ENCODE measurements around the gene TMEM167A. TPM values are rescaled to one million over a fixed set of nuclear protein-coding genes. Genes with fewer than 3 reads are reported as not detected.

Gene TMEM167A
- total RNA-seq, 1 experiment from 2014 or later, result 108 TPM

DNA sequence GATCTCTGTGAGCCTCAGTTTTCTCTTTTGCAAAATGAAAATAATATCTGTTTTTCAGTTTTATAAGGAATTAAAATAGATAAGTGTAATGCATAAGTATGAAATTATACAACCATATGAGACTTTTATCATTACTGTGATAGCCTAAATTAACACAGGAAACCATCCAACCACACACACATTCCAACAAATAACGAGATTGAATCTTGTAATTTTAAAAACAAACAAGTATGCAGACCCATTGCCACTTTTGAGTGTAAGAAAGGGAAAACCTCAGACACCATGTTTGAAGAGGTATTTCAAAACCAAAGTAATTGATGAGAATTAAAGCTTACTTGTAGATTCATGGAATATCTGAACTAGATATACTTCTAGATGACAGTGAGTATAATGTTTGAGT lies 32.2 kb upstream of the TMEM167A start:
- BruUV-seq (replicated peaks), result no TSS peak

More for the DNA sequence above, 32.2 kb upstream of the TMEM167A start:
- ATAC-seq (no peak), DNase-seq (ENCODE audit: low read depth, low spot score) (no peak)
- Histone ChIP-seq H3K4me2 (ENCODE audit: low read length) (no peak overlapping the region), H3K27ac (ENCODE audit: low read depth, low read length) (no peak overlapping the region), H3K9me3 (ENCODE audit: control insufficient read depth in 1 of 2, insufficient read depth in 1 of 2, low read depth in 1 of 2, low read length in 2 of 2) (no peaks in the 10 kb centered on the region), H3K36me3 (ENCODE audit: control insufficient read depth in 1 of 2, insufficient read depth in 2 of 2, low read length in 2 of 2) (peaks cover 0 to 6% of the 10 kb centered on the region in 2 experiments; a peak in 2 of 4 replicates), H3K27me3 (ENCODE audit: insufficient read depth, low read length) (no peaks in the 10 kb centered on the region), H4K20me1 (ENCODE audit: insufficient read depth) (no peaks in the 10 kb centered on the region), H3K4me3 (replicated peaks in 1 of 2; ENCODE audit: low read depth in 1 of 2, low read length in 2 of 2) (no peak overlapping the region), H3K79me2 (ENCODE audit: insufficient read depth, low read length) (peaks cover 4% of the 10 kb centered on the region; the same call in 1 of the 2 replicates), H3K9ac (ENCODE audit: low read length) (no peak overlapping the region), H3K9me2 (ENCODE audit: insufficient read depth) (no peaks in the 10 kb centered on the region), H2AFZ (ENCODE audit: low read depth, low read length, poor library complexity, severe bottlenecking) (no peak overlapping the region), H3K4me1 (ENCODE audit: control insufficient read depth in 1 of 2, insufficient read depth in 2 of 2, low read length in 2 of 2) (no peaks in the 10 kb centered on the region)
- intact Hi-C loops (cut with micrococcal nuclease), result no loop called here
- TF ChIP-seq EZH2 (IDR thresholded peaks at IDR 0.05) (no peak), ELF1 (IDR thresholded peaks at IDR 0.05; ENCODE audit: borderline replicate concordance, low read depth) (no peak), CEBPB (IDR thresholded peaks at IDR 0.05; ENCODE audit: low read depth) (no peak), ZNF274 (IDR thresholded peaks at IDR 0.05; ENCODE audit: low read depth, low read length) (no peak), EGR1 (IDR thresholded peaks at IDR 0.05; ENCODE audit: low read depth) (no peak), ZFX (IDR thresholded peaks at IDR 0.05) (no peak), SIN3A (IDR thresholded peaks at IDR 0.05; ENCODE audit: low read depth) (no peak), POLR2A (IDR thresholded peaks at IDR 0.05; ENCODE audit: borderline replicate concordance, extremely low read depth, insufficient read depth, insufficient read length) (no peak), FOSL1 (IDR thresholded peaks at IDR 0.05; ENCODE audit: low read depth) (no peak), CBX3 (IDR thresholded peaks at IDR 0.05; ENCODE audit: low read depth) (no peak), POLR2AphosphoS5 (IDR thresholded peaks at IDR 0.05; ENCODE audit: low read depth, low read length) (no peak), EZH2phosphoT487 (IDR thresholded peaks at IDR 0.05; ENCODE audit: borderline replicate concordance) (no peak), YY1 (IDR thresholded peaks at IDR 0.05; ENCODE audit: extremely low read depth, insufficient replicate concordance, low read depth, low read length) (no peak)
- TF ChIP-seq, protein P1, sequence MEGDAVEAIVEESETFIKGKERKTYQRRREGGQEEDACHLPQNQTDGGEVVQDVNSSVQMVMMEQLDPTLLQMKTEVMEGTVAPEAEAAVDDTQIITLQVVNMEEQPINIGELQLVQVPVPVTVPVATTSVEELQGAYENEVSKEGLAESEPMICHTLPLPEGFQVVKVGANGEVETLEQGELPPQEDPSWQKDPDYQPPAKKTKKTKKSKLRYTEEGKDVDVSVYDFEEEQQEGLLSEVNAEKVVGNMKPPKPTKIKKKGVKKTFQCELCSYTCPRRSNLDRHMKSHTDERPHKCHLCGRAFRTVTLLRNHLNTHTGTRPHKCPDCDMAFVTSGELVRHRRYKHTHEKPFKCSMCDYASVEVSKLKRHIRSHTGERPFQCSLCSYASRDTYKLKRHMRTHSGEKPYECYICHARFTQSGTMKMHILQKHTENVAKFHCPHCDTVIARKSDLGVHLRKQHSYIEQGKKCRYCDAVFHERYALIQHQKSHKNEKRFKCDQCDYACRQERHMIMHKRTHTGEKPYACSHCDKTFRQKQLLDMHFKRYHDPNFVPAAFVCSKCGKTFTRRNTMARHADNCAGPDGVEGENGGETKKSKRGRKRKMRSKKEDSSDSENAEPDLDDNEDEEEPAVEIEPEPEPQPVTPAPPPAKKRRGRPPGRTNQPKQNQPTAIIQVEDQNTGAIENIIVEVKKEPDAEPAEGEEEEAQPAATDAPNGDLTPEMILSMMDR (IDR thresholded peaks at IDR 0.05 in 2 of 3, conservative IDR thresholded peaks at IDR 0.05 in 1 of 3; ENCODE audit: borderline replicate concordance in 1 of 3, insufficient read depth in 1 of 3, low read depth in 2 of 3, low read length in 2 of 3), result no peak
- TF ChIP-seq, protein P2, sequence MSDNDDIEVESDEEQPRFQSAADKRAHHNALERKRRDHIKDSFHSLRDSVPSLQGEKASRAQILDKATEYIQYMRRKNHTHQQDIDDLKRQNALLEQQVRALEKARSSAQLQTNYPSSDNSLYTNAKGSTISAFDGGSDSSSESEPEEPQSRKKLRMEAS (IDR thresholded peaks at IDR 0.05), result no peak
- TF ChIP-seq, protein P3, sequence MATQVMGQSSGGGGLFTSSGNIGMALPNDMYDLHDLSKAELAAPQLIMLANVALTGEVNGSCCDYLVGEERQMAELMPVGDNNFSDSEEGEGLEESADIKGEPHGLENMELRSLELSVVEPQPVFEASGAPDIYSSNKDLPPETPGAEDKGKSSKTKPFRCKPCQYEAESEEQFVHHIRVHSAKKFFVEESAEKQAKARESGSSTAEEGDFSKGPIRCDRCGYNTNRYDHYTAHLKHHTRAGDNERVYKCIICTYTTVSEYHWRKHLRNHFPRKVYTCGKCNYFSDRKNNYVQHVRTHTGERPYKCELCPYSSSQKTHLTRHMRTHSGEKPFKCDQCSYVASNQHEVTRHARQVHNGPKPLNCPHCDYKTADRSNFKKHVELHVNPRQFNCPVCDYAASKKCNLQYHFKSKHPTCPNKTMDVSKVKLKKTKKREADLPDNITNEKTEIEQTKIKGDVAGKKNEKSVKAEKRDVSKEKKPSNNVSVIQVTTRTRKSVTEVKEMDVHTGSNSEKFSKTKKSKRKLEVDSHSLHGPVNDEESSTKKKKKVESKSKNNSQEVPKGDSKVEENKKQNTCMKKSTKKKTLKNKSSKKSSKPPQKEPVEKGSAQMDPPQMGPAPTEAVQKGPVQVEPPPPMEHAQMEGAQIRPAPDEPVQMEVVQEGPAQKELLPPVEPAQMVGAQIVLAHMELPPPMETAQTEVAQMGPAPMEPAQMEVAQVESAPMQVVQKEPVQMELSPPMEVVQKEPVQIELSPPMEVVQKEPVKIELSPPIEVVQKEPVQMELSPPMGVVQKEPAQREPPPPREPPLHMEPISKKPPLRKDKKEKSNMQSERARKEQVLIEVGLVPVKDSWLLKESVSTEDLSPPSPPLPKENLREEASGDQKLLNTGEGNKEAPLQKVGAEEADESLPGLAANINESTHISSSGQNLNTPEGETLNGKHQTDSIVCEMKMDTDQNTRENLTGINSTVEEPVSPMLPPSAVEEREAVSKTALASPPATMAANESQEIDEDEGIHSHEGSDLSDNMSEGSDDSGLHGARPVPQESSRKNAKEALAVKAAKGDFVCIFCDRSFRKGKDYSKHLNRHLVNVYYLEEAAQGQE (IDR thresholded peaks at IDR 0.05; ENCODE audit: low read depth), result no peak
- CTCF ChIA-PET, result no interaction called here
- RAD21 ChIA-PET (ENCODE audit: low non-redundant PET in 1 of 2, low total read pairs in 2 of 2, uncharacterized antibody in 2 of 2, unreplicated experiment in 2 of 2), result no interaction called here
- POLR2A ChIA-PET, result interaction anchor here (1.6 kb wide), 1 partner anchor 32 kb away, joined by 5 read pairs; the partner anchor contains the start of genes TMEM167A and XRCC4
